ENCODE measurements around the gene SIPA1L3. TPM values are rescaled to one million over a fixed set of nuclear protein-coding genes. Genes with fewer than 3 reads are reported as not detected.

The SIPA1L3 gene
- polyA plus RNA-seq, 2 of the 4 experiments (the other 2 are of a cell fraction) = 28.9 to 50.6 TPM

GRCh38 chr19:38105574-38105973, 198.6 kb downstream of the SIPA1L3 start:
- POLR2A ChIA-PET = no interaction called here
- TF ChIP-seq RARB (CRISPR knock-in tag; IDR thresholded peaks at IDR 0.05) = no peak
- no peak for TF ChIP-seq EHF (CRISPR knock-in tag; IDR thresholded peaks at IDR 0.05)
- no peak for TF ChIP-seq RCOR1 (IDR thresholded peaks at IDR 0.05; ENCODE audit: low read depth, low read length)
- no peak for TF ChIP-seq HMGXB4 (CRISPR knock-in tag; IDR thresholded peaks at IDR 0.05; ENCODE audit: borderline replicate concordance)
- no peak for TF ChIP-seq BHLHE40 (IDR thresholded peaks at IDR 0.05; ENCODE audit: low read depth, low read length)
- no peak for TF ChIP-seq ZC3H11A (IDR thresholded peaks at IDR 0.05)
- TF ChIP-seq ELK1 (IDR thresholded peaks at IDR 0.05; ENCODE audit: low read depth, low read length) = no peak
- TF ChIP-seq, protein P1, sequence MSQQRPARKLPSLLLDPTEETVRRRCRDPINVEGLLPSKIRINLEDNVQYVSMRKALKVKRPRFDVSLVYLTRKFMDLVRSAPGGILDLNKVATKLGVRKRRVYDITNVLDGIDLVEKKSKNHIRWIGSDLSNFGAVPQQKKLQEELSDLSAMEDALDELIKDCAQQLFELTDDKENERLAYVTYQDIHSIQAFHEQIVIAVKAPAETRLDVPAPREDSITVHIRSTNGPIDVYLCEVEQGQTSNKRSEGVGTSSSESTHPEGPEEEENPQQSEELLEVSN (IDR thresholded peaks at IDR 0.05; ENCODE audit: borderline replicate concordance, low read depth) = no peak
- TF ChIP-seq TFCP2L1 (CRISPR knock-in tag; IDR thresholded peaks at IDR 0.05) = no peak
- TF ChIP-seq ESRRA (IDR thresholded peaks at IDR 0.05; ENCODE audit: borderline replicate concordance, low read length) = no peak
- TF ChIP-seq, protein P2, sequence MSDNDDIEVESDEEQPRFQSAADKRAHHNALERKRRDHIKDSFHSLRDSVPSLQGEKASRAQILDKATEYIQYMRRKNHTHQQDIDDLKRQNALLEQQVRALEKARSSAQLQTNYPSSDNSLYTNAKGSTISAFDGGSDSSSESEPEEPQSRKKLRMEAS (IDR thresholded peaks at IDR 0.05) = no peak
- TF ChIP-seq, protein P3, sequence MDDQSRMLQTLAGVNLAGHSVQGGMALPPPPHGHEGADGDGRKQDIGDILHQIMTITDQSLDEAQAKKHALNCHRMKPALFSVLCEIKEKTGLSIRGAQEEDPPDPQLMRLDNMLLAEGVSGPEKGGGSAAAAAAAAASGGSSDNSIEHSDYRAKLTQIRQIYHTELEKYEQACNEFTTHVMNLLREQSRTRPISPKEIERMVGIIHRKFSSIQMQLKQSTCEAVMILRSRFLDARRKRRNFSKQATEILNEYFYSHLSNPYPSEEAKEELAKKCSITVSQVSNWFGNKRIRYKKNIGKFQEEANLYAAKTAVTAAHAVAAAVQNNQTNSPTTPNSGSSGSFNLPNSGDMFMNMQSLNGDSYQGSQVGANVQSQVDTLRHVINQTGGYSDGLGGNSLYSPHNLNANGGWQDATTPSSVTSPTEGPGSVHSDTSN (IDR thresholded peaks at IDR 0.05) = no peak
- TF ChIP-seq, protein P4, sequence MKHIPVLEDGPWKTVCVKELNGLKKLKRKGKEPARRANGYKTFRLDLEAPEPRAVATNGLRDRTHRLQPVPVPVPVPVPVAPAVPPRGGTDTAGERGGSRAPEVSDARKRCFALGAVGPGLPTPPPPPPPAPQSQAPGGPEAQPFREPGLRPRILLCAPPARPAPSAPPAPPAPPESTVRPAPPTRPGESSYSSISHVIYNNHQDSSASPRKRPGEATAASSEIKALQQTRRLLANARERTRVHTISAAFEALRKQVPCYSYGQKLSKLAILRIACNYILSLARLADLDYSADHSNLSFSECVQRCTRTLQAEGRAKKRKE (CRISPR knock-in tag; IDR thresholded peaks at IDR 0.05; ENCODE audit: low read depth) = no peak
- TF ChIP-seq KDM5A (IDR thresholded peaks at IDR 0.05) = no peak
- no peak for TF ChIP-seq HEYL (CRISPR knock-in tag; IDR thresholded peaks at IDR 0.05)
- TF ChIP-seq MAZ (IDR thresholded peaks at IDR 0.05; ENCODE audit: borderline replicate concordance, low read depth, low read length) = no peak
- TF ChIP-seq EHMT2 (IDR thresholded peaks at IDR 0.05; ENCODE audit: low read depth) = no peak
- TF ChIP-seq, protein P5, sequence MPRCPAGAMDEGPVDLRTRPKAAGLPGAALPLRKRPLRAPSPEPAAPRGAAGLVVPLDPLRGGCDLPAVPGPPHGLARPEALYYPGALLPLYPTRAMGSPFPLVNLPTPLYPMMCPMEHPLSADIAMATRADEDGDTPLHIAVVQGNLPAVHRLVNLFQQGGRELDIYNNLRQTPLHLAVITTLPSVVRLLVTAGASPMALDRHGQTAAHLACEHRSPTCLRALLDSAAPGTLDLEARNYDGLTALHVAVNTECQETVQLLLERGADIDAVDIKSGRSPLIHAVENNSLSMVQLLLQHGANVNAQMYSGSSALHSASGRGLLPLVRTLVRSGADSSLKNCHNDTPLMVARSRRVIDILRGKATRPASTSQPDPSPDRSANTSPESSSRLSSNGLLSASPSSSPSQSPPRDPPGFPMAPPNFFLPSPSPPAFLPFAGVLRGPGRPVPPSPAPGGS (IDR thresholded peaks at IDR 0.05) = no peak
- TF ChIP-seq GATA3 (IDR thresholded peaks at IDR 0.05; ENCODE audit: borderline replicate concordance) = no peak
- no peak for TF ChIP-seq POLR2A (IDR thresholded peaks at IDR 0.05; ENCODE audit: low read length)

More at GRCh38 chr19:38105574-38105973, 198.6 kb downstream of the SIPA1L3 start:
- Histone ChIP-seq H3K4me1 (peaks cover 9% of the 10 kb centered on the region; the same call in 2 of the 3 replicates), H3K4me2 (no peak overlapping the region), H3K4me3 (no peak overlapping the region), H3K9me3 (no peaks in the 10 kb centered on the region), H3K27ac (no peak overlapping the region)
- DNase-seq (ENCODE audit: low read depth in 1 of 2, low spot score in 1 of 2) = no peak
- peak; percentile 98 for FAIRE-seq
- WGBS (ENCODE audit: missing lambda C conversion rate) = 89% methylated on average over 4 of the region's 4 CpGs
- no peak for ATAC-seq
- CTCF ChIA-PET = interaction anchor here (2.2 kb wide), 1 partner anchor 11 kb away, joined by 11 read pairs; no protein-coding TSS in a partner anchor
